GM12874 (cell line): ENCODE results near the gene RBM44.

Source experiments
- CTCF ChIP-seq: IDR thresholded peaks from 2 replicates; pipeline ENCODE4 v1.5.1; 2011; ENCODE audit warnings: low read depth, mild to moderate bottlenecking, control low read depth, low read length, moderate library complexity; ENCODE audit not compliant: insufficient read depth

Gene RBM44

GRCh38 chr2:237883951-237884446 lies 85.4 kb downstream of the RBM44 start:
- no peak for TF ChIP-seq CTCF

GRCh38 chr2:237884681-237885080 lies 86.1 kb downstream of the RBM44 start:
- no peak for TF ChIP-seq CTCF

GRCh38 chr2:237885111-237885930 lies 86.7 kb downstream of the RBM44 start:
- no peak for TF ChIP-seq CTCF

GRCh38 chr2:237885931-237886684 lies 87.5 kb downstream of the RBM44 start:
- TF ChIP-seq CTCF = no peak

GRCh38 chr2:237886685-237887481 lies 88.3 kb downstream of the RBM44 start:
- no peak for TF ChIP-seq CTCF

GRCh38 chr2:237888389-237888788 lies 89.8 kb downstream of the RBM44 start:
- TF ChIP-seq CTCF = no peak

GRCh38 chr2:237889016-237889415 lies 90.4 kb downstream of the RBM44 start:
- no peak for TF ChIP-seq CTCF
